GM12865 (cell line): ENCODE results near the gene CELF4.

Experiments used
- DNase-seq: peaks from one replicate; pipeline ENCODE4 v3.0.0; 2010; ENCODE audit warnings: low read depth
- H3K4me3 ChIP-seq: 2 replicates; pipeline ENCODE4 v1.5.1; 2011; ENCODE audit warnings: mild to moderate bottlenecking, low read depth, low read length, control low read depth
- CTCF ChIP-seq: IDR thresholded peaks from 2 replicates; pipeline ENCODE4 v1.5.1; 2011; ENCODE audit warnings: low read length, control low read depth, low read depth, inconsistent platforms; ENCODE audit not compliant: insufficient read depth; ENCODE audit errors: missing control alignments

CELF4 gene

GRCh38 chr18:37486848-37487247, 78.8 kb downstream of the CELF4 start:
- H3K4me3 ChIP-seq = no peak overlapping the region
- TF ChIP-seq CTCF = no peak
- DNase-seq = no peak

- peak; percentile 18 for TF ChIP-seq CTCF
- peak; percentile 4 for DNase-seq
- H3K4me3 ChIP-seq = no peak overlapping the region
Observed at GRCh38 chr18:37484983-37485834, 80.4 kb downstream of the CELF4 start.

- no peak for DNase-seq
- no peak overlapping the region for H3K4me3 ChIP-seq
- TF ChIP-seq CTCF = no peak
Observed at GRCh38 chr18:37483984-37484819, 81.4 kb downstream of the CELF4 start.

- peak; percentile 4 for DNase-seq
- TF ChIP-seq CTCF = no peak
- no peak overlapping the region for H3K4me3 ChIP-seq
Observed at GRCh38 chr18:37483221-37483971, 82.2 kb downstream of the CELF4 start.

GRCh38 chr18:37482433-37482832, 83.2 kb downstream of the CELF4 start:
- TF ChIP-seq CTCF = no peak
- DNase-seq = no peak
- no peak overlapping the region for H3K4me3 ChIP-seq

- no peak for DNase-seq
- no peak overlapping the region for H3K4me3 ChIP-seq
- TF ChIP-seq CTCF = no peak
Observed at GRCh38 chr18:37482002-37482401, 83.6 kb downstream of the CELF4 start.
